Breast epithelium (tissue), 4 donors: ENCODE results near the gene APLP2. TPM values are rescaled to one million over a fixed set of nuclear protein-coding genes. Genes with fewer than 3 reads are reported as not detected.

Experiments used
- DNase-seq, 2 donors: peaks; one replicate each; pipeline ENCODE4 v3.0.0-alpha.2; 2019; ENCODE audit warnings: low spot score in 2 of 2
- H3K27ac ChIP-seq, 2 donors: fragments of 200-600 bp; sonication (generic) in 1 of 2; one replicate each; pipeline ENCODE4 v1.5.1; 2016 to 2019; ENCODE audit warnings: mild to moderate bottlenecking in 1 of 2
- H3K27me3 ChIP-seq, 2 donors: fragments of 200-600 bp; sonication (generic) in 1 of 2; one replicate each; pipeline versions ENCODE4 v1.5.1 to v1.6.0; 2017 to 2019; ENCODE audit warnings: control low read depth in 1 of 2, mild to moderate bottlenecking in 1 of 2
- H3K36me3 ChIP-seq: fragments of 200-600 bp; one replicate; pipeline ENCODE4 v1.5.1; 2019
- H3K4me1 ChIP-seq, 2 donors: fragments of 200-600 bp; sonication (generic); one replicate each; pipeline ENCODE4 v1.5.1; 2016 to 2019; ENCODE audit warnings: control low read depth in 1 of 2
- H3K4me3 ChIP-seq, 3 donors: fragments of 200-600 bp; sonication (generic); 1 replicate in 2 of 3; 2 replicates in 1 of 3; pipeline ENCODE4 v1.5.1; 2016 to 2019; ENCODE audit warnings: mild to moderate bottlenecking in 3 of 3, moderate library complexity in 2 of 3
- H3K9me3 ChIP-seq, 2 donors: fragments of 200-600 bp; sonication (generic) in 1 of 2; one replicate each; pipeline ENCODE4 v1.5.1; 2016 to 2019; ENCODE audit warnings: control low read depth in 1 of 2
- CTCF ChIP-seq, 3 donors: fragments of 450-650 bp; IDR thresholded peaks; one replicate each; pipeline ENCODE4 v1.5.1; 2016 to 2017; ENCODE audit warnings: antibody characterized with exemption in 3 of 3, mild to moderate bottlenecking in 3 of 3, moderate library complexity in 3 of 3
- POLR2A ChIP-seq: fragments of 450-650 bp; IDR thresholded peaks from one replicate; pipeline ENCODE4 v1.6.1; 2016; ENCODE audit warnings: antibody characterized with exemption, mild to moderate bottlenecking, moderate library complexity
- POLR2AphosphoS5 ChIP-seq, 3 donors: sonication (generic); formaldehyde crosslinking; IDR thresholded peaks; one replicate each; pipeline ENCODE4 v1.6.1; 2017; ENCODE audit warnings: antibody characterized with exemption in 3 of 3
- intact Hi-C: fragments of 100-400 bp; cut with DNase I; formaldehyde crosslinking; loops from one replicate; pipeline ENCODE4 v1.15.1; 2023; ENCODE audit warnings: low total_unique reads
- total RNA-seq, 3 donors: library from RNA; depleted of rRNA; stranded (reverse); fragments of >200 nt; gene quantifications; one replicate each; pipeline ENCODE4 v1.1.0, GENCODE V29; 2016

The APLP2 gene
- total RNA-seq, 3 donors from 2014 or later = 305 to 560 (median 418) TPM

- Histone ChIP-seq H3K4me1 (no peaks in the 10 kb centered on the region), H3K9me3 (no peaks in the 10 kb centered on the region), H3K4me3 (no peak overlapping the region), H3K36me3 (no peaks in the 10 kb centered on the region), H3K27me3 (no peaks in the 10 kb centered on the region), H3K27ac (no peak overlapping the region)
- TF ChIP-seq POLR2A (no peak), POLR2AphosphoS5 (IDR thresholded peaks at IDR 0.05) (no peak), CTCF (IDR thresholded peaks at IDR 0.05) (no peak)
- no peak for DNase-seq
- intact Hi-C loops = no loop called here
These were observed 81.5 kb downstream of the APLP2 start for GRCh38 chr11:130151196-130151595.

GRCh38 chr11:130156108-130157022 is 86.7 kb downstream of the APLP2 start:
- no peaks in the 10 kb centered on the region for H3K27me3 ChIP-seq
- intact Hi-C loops = no loop called here
- no peak for TF ChIP-seq POLR2AphosphoS5 (IDR thresholded peaks at IDR 0.05)

GRCh38 chr11:130157101-130157500 is 87.4 kb downstream of the APLP2 start:
- intact Hi-C loops = no loop called here
- H3K9me3 ChIP-seq = no peaks in the 10 kb centered on the region
- H3K36me3 ChIP-seq = no peaks in the 10 kb centered on the region
- TF ChIP-seq POLR2A (no peak), POLR2AphosphoS5 (IDR thresholded peaks at IDR 0.05) (no peak), CTCF (IDR thresholded peaks at IDR 0.05) (no peak)
- peaks cover 0 to 3% of the 10 kb centered on the region in 2 donors for H3K4me1 ChIP-seq
- no peak for DNase-seq
- H3K27ac ChIP-seq = no peak overlapping the region
- no peak overlapping the region for H3K4me3 ChIP-seq
- no peaks in the 10 kb centered on the region for H3K27me3 ChIP-seq

More at GRCh38 chr11:130156108-130157022, 86.7 kb downstream of the APLP2 start:
- Histone ChIP-seq H3K36me3 (no peaks in the 10 kb centered on the region), H3K9me3 (no peaks in the 10 kb centered on the region), H3K4me1 (peaks cover 0 to 3% of the 10 kb centered on the region in 2 donors), H3K4me3 (no peak overlapping the region), H3K27ac (no peak overlapping the region)
- DNase-seq = no peak

GRCh38 chr11:130157840-130158239 is 88.1 kb downstream of the APLP2 start:
- H3K4me1 ChIP-seq = peaks cover 0 to 3% of the 10 kb centered on the region in 2 donors
- intact Hi-C loops = no loop called here
- TF ChIP-seq CTCF (IDR thresholded peaks at IDR 0.05) = no peak
- TF ChIP-seq POLR2AphosphoS5 (IDR thresholded peaks at IDR 0.05) = no peak
- no peak for TF ChIP-seq POLR2A
- no peak for DNase-seq
- H3K27me3 ChIP-seq = no peaks in the 10 kb centered on the region
- no peaks in the 10 kb centered on the region for H3K36me3 ChIP-seq
- H3K9me3 ChIP-seq = no peaks in the 10 kb centered on the region
- H3K27ac ChIP-seq = no peak overlapping the region
- no peak overlapping the region for H3K4me3 ChIP-seq

- H3K27me3 ChIP-seq = no peaks in the 10 kb centered on the region
- intact Hi-C loops = no loop called here
- H3K4me1 ChIP-seq = peaks cover 0 to 3% of the 10 kb centered on the region in 2 donors
- H3K9me3 ChIP-seq = no peaks in the 10 kb centered on the region
- no peaks in the 10 kb centered on the region for H3K36me3 ChIP-seq
- H3K27ac ChIP-seq = peak overlapping the region; percentile 86 to 88
- TF ChIP-seq CTCF (IDR thresholded peaks at IDR 0.05) (no peak), POLR2A (no peak), POLR2AphosphoS5 (IDR thresholded peaks at IDR 0.05) (no peak)
- DNase-seq = no peak
- H3K4me3 ChIP-seq = peak overlapping the region; percentile 34 to 79 (median 67)
These were observed 89.4 kb downstream of the APLP2 start for GRCh38 chr11:130159139-130159538.
